ENCODE measurements around the gene ADRM1.

ADRM1 gene

DNA sequence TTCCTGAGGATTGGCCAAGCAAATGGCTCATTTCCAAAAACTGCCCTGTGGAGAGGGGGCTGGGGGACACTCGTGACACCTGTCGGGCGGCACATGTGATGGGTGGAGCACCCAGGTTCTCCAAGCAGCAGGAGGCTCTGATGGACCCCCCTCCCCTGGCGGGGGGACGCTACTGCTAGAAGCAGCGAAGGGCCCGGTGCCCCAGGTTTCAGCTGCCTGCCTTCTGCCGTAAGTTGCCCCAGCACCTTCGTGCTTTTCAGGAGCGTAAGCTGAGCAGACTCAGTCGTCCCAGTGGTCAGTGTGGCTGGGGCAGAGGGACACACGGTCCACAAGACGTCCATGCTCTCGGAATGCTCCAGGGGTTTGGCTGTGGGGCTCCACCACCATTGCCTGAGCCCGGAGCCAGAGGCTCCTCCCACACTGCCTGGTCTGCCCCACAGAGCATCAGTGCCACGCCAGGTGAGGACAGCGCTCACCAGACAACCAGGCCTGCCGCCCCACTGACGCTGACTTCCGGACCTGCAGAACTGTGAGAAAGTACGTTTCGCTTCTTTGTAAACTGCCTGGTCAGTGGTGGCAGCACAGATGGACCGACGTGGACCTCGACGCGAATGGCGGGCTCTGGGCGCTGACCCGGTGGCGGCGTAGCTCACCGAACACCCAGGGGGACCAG lies 4.1 kb upstream of the ADRM1 start:
- TF ChIP-seq, protein P1, sequence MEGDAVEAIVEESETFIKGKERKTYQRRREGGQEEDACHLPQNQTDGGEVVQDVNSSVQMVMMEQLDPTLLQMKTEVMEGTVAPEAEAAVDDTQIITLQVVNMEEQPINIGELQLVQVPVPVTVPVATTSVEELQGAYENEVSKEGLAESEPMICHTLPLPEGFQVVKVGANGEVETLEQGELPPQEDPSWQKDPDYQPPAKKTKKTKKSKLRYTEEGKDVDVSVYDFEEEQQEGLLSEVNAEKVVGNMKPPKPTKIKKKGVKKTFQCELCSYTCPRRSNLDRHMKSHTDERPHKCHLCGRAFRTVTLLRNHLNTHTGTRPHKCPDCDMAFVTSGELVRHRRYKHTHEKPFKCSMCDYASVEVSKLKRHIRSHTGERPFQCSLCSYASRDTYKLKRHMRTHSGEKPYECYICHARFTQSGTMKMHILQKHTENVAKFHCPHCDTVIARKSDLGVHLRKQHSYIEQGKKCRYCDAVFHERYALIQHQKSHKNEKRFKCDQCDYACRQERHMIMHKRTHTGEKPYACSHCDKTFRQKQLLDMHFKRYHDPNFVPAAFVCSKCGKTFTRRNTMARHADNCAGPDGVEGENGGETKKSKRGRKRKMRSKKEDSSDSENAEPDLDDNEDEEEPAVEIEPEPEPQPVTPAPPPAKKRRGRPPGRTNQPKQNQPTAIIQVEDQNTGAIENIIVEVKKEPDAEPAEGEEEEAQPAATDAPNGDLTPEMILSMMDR (IDR thresholded peaks at IDR 0.05; ENCODE audit: low read depth, low read length, missing control alignments): no peak
- no peak for DNase-seq (ENCODE audit: low read depth)
- in situ Hi-C loops (cut with HindIII; ENCODE audit: low sequenced_read_pairs): loop anchor here (25.0 kb wide), 1 partner anchor 89 kb away; the partner anchor contains the start of gene RPS21
- no peak overlapping the region for H3K4me3 ChIP-seq (ENCODE audit: low read depth, low read length)

DNA sequence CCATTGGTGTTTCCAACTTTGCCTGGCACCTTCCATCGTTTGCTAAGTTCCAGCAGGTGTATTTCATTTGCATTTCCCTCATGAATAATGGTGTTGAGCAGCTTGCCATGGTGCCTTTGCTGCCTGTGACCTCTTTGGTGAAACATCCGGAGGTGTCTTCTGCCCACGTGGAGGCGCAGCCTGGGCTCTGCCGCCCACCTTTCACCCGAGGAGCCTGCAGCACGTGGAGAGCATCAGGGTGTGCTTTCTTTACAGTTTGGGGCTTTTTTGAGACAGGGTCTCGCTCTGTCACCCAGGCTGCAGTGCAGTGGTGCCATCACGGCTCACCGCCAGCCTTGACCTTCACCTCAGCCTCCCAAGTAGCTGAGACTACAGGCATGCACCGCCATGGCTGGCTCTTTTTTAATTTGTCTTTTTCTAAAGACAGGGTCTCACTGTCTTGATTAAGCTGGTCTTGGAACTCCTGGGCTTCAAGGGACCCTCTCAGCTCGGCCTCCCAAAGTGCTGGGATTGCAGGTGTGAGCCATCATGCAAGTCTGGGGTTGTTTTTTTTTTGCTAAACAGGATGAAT lies 3.0 kb upstream of the ADRM1 start:
- H3K4me3 ChIP-seq (ENCODE audit: low read depth, low read length): no peak overlapping the region
- in situ Hi-C loops (cut with HindIII; ENCODE audit: low sequenced_read_pairs): loop anchor here (25.0 kb wide), 1 partner anchor 88 kb away; the partner anchor contains the start of gene RPS21
- no peak for DNase-seq (ENCODE audit: low read depth)
- TF ChIP-seq, protein P1 (IDR thresholded peaks at IDR 0.05; ENCODE audit: low read depth, low read length, missing control alignments): no peak

DNA sequence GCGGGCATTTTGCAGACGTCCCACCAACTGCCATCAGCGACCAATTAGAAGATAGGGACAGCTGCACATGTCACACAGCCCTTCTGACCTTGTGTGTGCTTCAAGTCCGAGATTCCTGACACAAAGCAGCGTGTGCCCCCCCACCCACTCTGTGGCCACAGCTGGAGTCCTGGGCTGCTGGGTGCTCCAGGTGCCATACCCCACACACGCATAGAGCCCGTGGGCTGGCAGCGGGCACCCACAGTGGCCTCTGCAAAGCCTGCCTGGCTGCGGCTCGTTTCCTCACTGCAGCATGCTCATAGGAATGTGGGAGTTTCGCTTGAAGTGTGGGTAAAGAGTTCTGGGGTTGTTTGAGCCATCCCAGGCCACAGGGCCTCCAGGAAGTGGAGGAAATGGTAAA lies 2.5 kb upstream of the ADRM1 start:
- no peak for DNase-seq (ENCODE audit: low read depth)
- in situ Hi-C loops (cut with HindIII; ENCODE audit: low sequenced_read_pairs): no loop called here
- no peak overlapping the region for H3K4me3 ChIP-seq (ENCODE audit: low read depth, low read length)
- TF ChIP-seq, protein P1 (IDR thresholded peaks at IDR 0.05; ENCODE audit: low read depth, low read length, missing control alignments): no peak

DNA sequence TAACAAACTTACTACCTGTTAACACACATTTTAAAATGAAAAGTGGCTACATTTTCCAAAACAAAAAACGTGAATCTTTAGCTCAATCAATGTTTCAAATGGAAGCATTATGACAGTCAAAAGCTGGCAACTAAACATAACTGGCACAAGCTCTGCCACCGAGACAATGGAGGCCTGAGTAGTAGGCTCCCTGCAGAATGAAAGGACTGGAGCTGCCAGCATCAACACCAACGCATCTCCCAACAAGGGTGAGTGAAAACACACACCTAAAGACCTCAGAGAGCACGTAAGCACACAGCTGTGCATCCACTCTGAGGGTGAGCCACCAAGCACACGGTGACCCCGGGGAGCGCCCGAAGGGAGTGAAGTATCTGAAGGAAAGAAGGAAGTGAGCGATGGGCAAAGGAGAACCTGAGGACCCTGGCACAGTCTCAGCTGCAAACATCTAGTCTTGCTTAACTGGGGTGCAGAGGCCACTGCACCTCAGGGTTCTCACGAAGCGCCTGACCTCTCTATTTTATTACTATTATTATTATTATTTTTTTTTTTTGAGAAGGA lies 1.6 kb upstream of the ADRM1 start:
- TF ChIP-seq, protein P1 (IDR thresholded peaks at IDR 0.05; ENCODE audit: low read depth, low read length, missing control alignments): no peak
- H3K4me3 ChIP-seq (ENCODE audit: low read depth, low read length): no peak overlapping the region
- in situ Hi-C loops (cut with HindIII; ENCODE audit: low sequenced_read_pairs): no loop called here
- DNase-seq (ENCODE audit: low read depth): no peak

DNA sequence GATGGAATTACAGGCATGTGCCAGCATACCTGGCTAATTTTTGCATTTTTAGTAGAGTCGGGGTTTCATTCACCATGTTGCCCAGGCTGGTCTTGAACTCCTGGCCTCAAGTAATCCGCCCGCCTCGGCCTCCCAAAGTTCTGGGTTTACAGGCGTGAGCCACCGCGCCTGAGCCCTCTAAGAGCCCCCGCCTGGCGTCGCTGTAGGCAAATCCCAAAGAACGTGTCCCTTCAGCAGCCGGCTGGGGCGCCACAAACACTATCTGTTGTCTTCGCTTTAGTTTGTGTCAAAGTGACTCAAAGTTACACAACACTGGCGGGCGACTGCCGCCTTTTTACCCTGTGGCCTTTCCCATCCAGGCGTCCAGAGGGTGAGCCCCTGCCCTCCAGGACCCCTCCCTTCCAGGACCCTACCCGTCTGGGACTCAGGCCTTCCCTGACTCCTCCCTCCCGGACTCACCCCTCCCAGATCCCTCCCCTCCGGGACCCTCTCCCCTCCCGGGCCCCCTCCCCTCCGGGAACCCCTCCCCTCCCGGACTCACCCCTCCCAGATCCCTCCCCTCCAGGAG lies 940 bp upstream of the ADRM1 start:
- in situ Hi-C loops (cut with HindIII; ENCODE audit: low sequenced_read_pairs): no loop called here
- peak; percentile 80 for DNase-seq (ENCODE audit: low read depth)
- TF ChIP-seq, protein P1 (IDR thresholded peaks at IDR 0.05; ENCODE audit: low read depth, low read length, missing control alignments): peak; percentile 91
- H3K4me3 ChIP-seq (ENCODE audit: low read depth, low read length): peak overlapping the region; percentile 70

DNA sequence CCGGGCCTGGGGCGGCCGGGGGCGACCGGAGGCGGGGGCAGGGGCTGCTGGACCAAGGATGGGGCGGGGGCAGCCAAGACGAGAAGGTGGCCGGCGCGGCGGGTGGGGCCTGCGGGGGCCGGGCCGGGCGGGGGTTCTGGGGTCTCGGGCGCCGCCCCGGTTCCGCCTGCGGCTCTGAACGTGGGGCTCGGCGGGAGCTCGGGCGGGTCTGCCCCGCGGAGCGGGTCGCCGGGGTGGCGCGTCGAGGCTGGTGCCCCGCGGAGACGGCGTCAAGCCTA lies 204 bp downstream of the ADRM1 start:
- peak overlapping the region; percentile 70 for H3K4me3 ChIP-seq (ENCODE audit: low read depth, low read length)
- in situ Hi-C loops (cut with HindIII; ENCODE audit: low sequenced_read_pairs): no loop called here
- no peak for DNase-seq (ENCODE audit: low read depth)
- TF ChIP-seq, protein P1 (IDR thresholded peaks at IDR 0.05; ENCODE audit: low read depth, low read length, missing control alignments): no peak

Measured in astrocyte of the cerebellum (primary cell).